ENCODE data around the gene CTAGE6.
"Not testable (repeated sequence)": the region's sequence is repeated elsewhere in the genome, so short reads cannot be mapped to it uniquely, and the experiment has no call there.

CTAGE6 gene

GRCh38 chr7:143714581-143715454 is 42.7 kb downstream of the CTAGE6 start:
- DNase-seq: not testable (repeated sequence)

GRCh38 chr7:143712381-143712780 is 45.1 kb downstream of the CTAGE6 start:
- DNase-seq: not testable (repeated sequence)

- DNase-seq: not testable (repeated sequence)
Measured at GRCh38 chr7:143711727-143712324, 45.7 kb downstream of the CTAGE6 start.

GRCh38 chr7:143709895-143710294 is 47.6 kb downstream of the CTAGE6 start:
- DNase-seq: not testable (repeated sequence)

All from NCI-H1694 (cell line).